ENCODE measurements around the gene RELCH.

RELCH gene, protein sequence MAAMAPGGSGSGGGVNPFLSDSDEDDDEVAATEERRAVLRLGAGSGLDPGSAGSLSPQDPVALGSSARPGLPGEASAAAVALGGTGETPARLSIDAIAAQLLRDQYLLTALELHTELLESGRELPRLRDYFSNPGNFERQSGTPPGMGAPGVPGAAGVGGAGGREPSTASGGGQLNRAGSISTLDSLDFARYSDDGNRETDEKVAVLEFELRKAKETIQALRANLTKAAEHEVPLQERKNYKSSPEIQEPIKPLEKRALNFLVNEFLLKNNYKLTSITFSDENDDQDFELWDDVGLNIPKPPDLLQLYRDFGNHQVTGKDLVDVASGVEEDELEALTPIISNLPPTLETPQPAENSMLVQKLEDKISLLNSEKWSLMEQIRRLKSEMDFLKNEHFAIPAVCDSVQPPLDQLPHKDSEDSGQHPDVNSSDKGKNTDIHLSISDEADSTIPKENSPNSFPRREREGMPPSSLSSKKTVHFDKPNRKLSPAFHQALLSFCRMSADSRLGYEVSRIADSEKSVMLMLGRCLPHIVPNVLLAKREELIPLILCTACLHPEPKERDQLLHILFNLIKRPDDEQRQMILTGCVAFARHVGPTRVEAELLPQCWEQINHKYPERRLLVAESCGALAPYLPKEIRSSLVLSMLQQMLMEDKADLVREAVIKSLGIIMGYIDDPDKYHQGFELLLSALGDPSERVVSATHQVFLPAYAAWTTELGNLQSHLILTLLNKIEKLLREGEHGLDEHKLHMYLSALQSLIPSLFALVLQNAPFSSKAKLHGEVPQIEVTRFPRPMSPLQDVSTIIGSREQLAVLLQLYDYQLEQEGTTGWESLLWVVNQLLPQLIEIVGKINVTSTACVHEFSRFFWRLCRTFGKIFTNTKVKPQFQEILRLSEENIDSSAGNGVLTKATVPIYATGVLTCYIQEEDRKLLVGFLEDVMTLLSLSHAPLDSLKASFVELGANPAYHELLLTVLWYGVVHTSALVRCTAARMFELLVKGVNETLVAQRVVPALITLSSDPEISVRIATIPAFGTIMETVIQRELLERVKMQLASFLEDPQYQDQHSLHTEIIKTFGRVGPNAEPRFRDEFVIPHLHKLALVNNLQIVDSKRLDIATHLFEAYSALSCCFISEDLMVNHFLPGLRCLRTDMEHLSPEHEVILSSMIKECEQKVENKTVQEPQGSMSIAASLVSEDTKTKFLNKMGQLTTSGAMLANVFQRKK

DNA sequence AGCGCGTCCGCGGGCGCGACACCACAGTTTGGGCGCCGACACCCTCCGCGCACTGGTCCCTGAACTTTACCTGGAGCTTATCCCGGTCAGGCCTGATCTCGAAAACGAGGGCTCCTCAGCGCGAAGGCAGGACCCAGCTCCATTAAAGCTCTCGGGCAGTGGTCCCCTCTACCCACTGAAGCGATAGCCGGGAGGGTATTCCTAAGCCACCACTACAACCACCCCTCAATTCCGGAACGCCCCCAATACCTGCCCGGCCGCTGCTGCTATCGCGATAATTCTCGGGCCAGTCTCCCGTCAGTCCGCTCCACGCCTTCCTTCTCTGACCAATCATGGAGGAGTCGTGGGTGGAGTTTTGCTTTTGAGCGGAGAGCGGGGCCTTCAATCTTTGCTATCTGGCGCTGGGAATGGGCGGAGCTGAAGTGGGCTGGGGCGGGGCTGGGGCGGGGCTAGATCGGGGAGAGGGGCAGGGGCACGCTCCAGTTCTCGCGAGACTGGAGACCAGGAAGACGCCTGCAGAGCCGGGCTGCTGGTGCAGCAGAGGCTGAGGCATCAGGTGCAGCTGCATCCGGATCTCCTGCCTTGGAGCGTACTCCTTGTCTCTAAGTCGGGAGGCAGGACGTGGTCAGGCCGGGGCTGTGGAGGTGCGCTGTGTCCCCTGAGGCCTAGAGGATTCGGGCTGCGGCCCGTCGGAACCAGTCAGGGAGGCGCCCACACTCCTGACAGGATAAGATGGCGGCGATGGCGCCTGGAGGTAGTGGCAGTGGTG is at the start of gene RELCH, which contains the start of gene PIGN:
Gene RELCH, plus strand, starts transcription at position 482 of the 769 bp plus-strand sequence. Its CDS starts 251 bp downstream, at position 733.
Gene PIGN, minus strand, starts transcription at position 283 of the 769 bp plus-strand sequence. CDS start 25,703 bp downstream, outside the sequence.
- peak within 1 kb of the TSS; percentile 83 for H3K27ac ChIP-seq (ENCODE audit: low read length)
- peak within 1 kb of the TSS; percentile 99 for H2AFZ ChIP-seq (ENCODE audit: low read length)
- TF ChIP-seq EZH2 (optimal IDR thresholded peaks at IDR 0.05; ENCODE audit: low read depth, low read length) (no peak), EZH2phosphoT487 (IDR thresholded peaks at IDR 0.05; ENCODE audit: low read length) (no peak)
- TF ChIP-seq, protein P1, sequence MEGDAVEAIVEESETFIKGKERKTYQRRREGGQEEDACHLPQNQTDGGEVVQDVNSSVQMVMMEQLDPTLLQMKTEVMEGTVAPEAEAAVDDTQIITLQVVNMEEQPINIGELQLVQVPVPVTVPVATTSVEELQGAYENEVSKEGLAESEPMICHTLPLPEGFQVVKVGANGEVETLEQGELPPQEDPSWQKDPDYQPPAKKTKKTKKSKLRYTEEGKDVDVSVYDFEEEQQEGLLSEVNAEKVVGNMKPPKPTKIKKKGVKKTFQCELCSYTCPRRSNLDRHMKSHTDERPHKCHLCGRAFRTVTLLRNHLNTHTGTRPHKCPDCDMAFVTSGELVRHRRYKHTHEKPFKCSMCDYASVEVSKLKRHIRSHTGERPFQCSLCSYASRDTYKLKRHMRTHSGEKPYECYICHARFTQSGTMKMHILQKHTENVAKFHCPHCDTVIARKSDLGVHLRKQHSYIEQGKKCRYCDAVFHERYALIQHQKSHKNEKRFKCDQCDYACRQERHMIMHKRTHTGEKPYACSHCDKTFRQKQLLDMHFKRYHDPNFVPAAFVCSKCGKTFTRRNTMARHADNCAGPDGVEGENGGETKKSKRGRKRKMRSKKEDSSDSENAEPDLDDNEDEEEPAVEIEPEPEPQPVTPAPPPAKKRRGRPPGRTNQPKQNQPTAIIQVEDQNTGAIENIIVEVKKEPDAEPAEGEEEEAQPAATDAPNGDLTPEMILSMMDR (IDR thresholded peaks at IDR 0.05; ENCODE audit: low read length): no peak
- H3K36me3 ChIP-seq (replicated peaks; ENCODE audit: insufficient read depth, low read length): no peaks in the 10 kb centered on the region
- H3K9me3 ChIP-seq (replicated peaks; ENCODE audit: insufficient read depth, low read length): no peaks in the 10 kb centered on the region
- peaks cover 7% of the 10 kb centered on the region; the same call in 1 of the 2 replicates for H4K20me1 ChIP-seq (ENCODE audit: insufficient read depth, low read length)
- H3K4me2 ChIP-seq (ENCODE audit: low read depth, low read length): peak within 1 kb of the TSS; percentile 85
- H3F3A ChIP-seq (ENCODE audit: insufficient read depth, low read length): peaks cover 13% of the 10 kb centered on the region
- peak; percentile 99 for DNase-seq
- peaks cover 9% of the 10 kb centered on the region; the same call in 1 of the 2 replicates for H3K4me1 ChIP-seq (ENCODE audit: low read length)
- no peaks in the 10 kb centered on the region for H3K9me2 ChIP-seq (replicated peaks; ENCODE audit: insufficient read depth, low read length)
- H3K79me2 ChIP-seq (ENCODE audit: low read length): peaks cover 57% of the 10 kb centered on the region
- H3K27me3 ChIP-seq (replicated peaks; ENCODE audit: insufficient read depth, low read length): no peaks in the 10 kb centered on the region
- peak within 1 kb of the TSS; percentile 100 for H3K4me3 ChIP-seq (ENCODE audit: low read length)
- H3K9ac ChIP-seq (ENCODE audit: low read length): peak within 1 kb of the TSS; percentile 91

DNA sequence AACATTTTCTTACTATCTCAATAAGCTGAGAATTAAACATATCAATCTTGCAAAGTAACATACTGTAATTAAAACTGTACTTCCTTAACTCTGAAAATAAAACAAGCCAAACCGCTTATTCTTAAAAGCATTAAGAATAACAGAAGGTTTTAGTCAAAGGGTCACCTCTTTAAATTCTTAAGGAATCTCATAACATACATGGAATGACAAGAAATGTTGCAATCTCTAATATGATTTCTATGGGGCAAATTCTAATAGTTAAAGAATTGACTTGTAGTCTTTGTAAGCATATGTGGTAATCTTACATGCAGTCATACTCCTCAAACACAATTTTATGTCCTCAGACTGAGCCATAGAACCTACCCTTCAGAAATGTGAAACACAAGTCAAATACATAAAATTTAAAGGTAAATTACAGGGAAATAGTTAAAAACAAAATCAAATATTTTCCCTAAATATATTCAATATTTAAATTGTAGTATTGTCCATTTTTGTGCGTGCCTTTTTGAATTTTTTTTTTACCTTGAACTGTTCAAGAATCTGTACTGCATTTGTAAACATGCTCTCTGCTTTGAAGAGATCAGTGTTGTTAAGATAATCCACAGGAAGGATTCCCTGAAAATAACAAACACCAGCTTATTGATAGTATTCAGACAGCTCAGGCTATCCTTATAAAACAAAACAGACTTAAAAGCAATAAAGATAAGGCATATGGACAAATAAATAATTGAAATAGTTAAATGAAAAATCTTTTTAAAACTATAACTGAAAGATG is 48.4 kb upstream of the RELCH start:
- Histone ChIP-seq H3K4me3 (ENCODE audit: low read length) (no peak overlapping the region), H3K4me1 (ENCODE audit: low read length) (no peaks in the 10 kb centered on the region), H3K4me2 (ENCODE audit: low read depth, low read length) (no peak overlapping the region), H3K9me3 (replicated peaks; ENCODE audit: insufficient read depth, low read length) (no peaks in the 10 kb centered on the region), H3K79me2 (ENCODE audit: low read length) (no peaks in the 10 kb centered on the region), H2AFZ (ENCODE audit: low read length) (no peak overlapping the region), H3F3A (ENCODE audit: insufficient read depth, low read length) (no peaks in the 10 kb centered on the region), H3K36me3 (replicated peaks; ENCODE audit: insufficient read depth, low read length) (no peaks in the 10 kb centered on the region), H3K27me3 (replicated peaks; ENCODE audit: insufficient read depth, low read length) (no peaks in the 10 kb centered on the region), H3K9ac (ENCODE audit: low read length) (no peak overlapping the region), H3K9me2 (replicated peaks; ENCODE audit: insufficient read depth, low read length) (no peaks in the 10 kb centered on the region), H3K27ac (ENCODE audit: low read length) (no peak overlapping the region), H4K20me1 (ENCODE audit: insufficient read depth, low read length) (no peaks in the 10 kb centered on the region)
- TF ChIP-seq, protein P1 (IDR thresholded peaks at IDR 0.05; ENCODE audit: low read length): no peak
- no peak for TF ChIP-seq EZH2phosphoT487 (IDR thresholded peaks at IDR 0.05; ENCODE audit: low read length)
- no peak for TF ChIP-seq EZH2 (optimal IDR thresholded peaks at IDR 0.05; ENCODE audit: low read depth, low read length)
- DNase-seq: no peak
